Osteocyte (in vitro differentiated cells): ENCODE measurements around the gene ACAP3. TPM values are rescaled to one million over a fixed set of nuclear protein-coding genes. Genes with fewer than 3 reads are reported as not detected.

ENCODE experiments used
- DNase-seq: peaks from one replicate; pipeline ENCODE4 v3.0.0; 2021; ENCODE audit warnings: mixed read lengths; ENCODE audit not compliant: unreplicated experiment; ENCODE audit errors: extremely low spot score
- H3K27ac Mint-ChIP-seq: one replicate; pipeline ENCODE4 v1.8.0; 2021; ENCODE audit warnings: mild to moderate bottlenecking, mixed read lengths; ENCODE audit not compliant: unreplicated experiment
- H3K27me3 Mint-ChIP-seq: one replicate; pipeline ENCODE4 v1.8.0; 2021; ENCODE audit warnings: mixed read lengths; ENCODE audit not compliant: unreplicated experiment
- H3K36me3 Mint-ChIP-seq: one replicate; pipeline ENCODE4 v1.8.0; 2021; ENCODE audit warnings: mixed read lengths; ENCODE audit not compliant: unreplicated experiment
- H3K4me1 Mint-ChIP-seq: one replicate; pipeline ENCODE4 v1.8.0; 2021; ENCODE audit warnings: mixed read lengths; ENCODE audit not compliant: unreplicated experiment
- H3K4me3 Mint-ChIP-seq: one replicate; pipeline ENCODE4 v1.8.0; 2021; ENCODE audit warnings: mild to moderate bottlenecking, moderate library complexity, mixed read lengths; ENCODE audit not compliant: unreplicated experiment
- H3K9me3 Mint-ChIP-seq: one replicate; pipeline ENCODE4 v1.8.0; 2021; ENCODE audit warnings: mixed read lengths; ENCODE audit not compliant: unreplicated experiment
- CTCF ChIP-seq: fragments of 200-600 bp; sonication (generic); IDR thresholded peaks from 2 replicates; pipeline ENCODE4 v1.5.0; 2021; ENCODE audit warnings: antibody characterized with exemption, mild to moderate bottlenecking, moderate library complexity
- total RNA-seq: library from RNA; stranded (reverse); gene quantifications from 2 replicates; pipeline ENCODE4 v1.2.1, GENCODE V29; 2021

ACAP3 gene
- total RNA-seq, 1 donor from 2014 or later: 73.8 TPM

- peak; percentile 28 for TF ChIP-seq CTCF
- peak overlapping the region; percentile 82 for H3K27ac Mint-ChIP-seq
- peaks cover 35% of the 10 kb centered on the region for H3K4me1 Mint-ChIP-seq
- no peaks in the 10 kb centered on the region for H3K9me3 Mint-ChIP-seq
- no peak for DNase-seq
- peaks cover 2% of the 10 kb centered on the region for H3K36me3 Mint-ChIP-seq
- peak overlapping the region; percentile 75 for H3K4me3 Mint-ChIP-seq
- no peaks in the 10 kb centered on the region for H3K27me3 Mint-ChIP-seq
Measured at GRCh38 chr1:1306070-1306660, 1.6 kb downstream of the ACAP3 start.

DNA sequence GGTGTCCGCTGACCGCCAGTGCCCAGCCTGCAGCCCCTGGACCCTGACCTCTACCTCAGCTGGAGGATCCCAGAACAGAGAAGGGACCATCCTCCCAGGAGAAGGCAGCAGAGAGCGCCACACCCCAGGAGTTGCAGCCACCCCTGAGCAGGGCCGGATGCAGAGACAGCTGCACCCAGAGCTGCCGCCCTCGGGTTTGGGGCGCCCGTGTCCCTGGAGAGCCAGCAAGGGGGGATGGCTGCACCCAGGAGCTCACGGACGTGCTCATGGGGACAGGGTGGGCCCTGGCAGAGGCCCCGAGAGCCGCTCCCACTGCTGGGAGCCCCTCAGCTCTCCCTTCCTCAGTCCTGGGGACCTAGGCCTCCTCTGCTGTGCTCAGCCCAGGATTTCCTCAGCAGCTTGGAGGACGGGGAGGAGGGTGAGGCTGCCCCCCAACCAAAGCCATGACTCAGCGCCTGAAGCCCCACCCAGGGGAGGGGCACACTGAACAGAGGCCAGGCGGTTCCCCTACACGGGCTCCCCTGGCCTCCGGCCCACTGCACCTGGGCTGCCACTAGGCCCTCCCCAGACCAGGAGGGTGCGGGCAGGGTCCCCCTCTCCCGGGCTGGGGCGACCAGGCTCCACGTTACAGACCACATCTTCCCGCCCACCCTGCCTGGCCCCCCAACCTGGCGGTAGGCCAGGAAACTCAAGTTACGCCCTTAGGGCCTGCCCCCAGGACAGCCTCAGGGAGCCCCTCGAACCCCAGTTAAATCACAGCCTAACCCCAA, 2.2 kb downstream of the ACAP3 start:
- Mint-ChIP-seq H3K4me3 (peak overlapping the region; percentile 75), H3K36me3 (no peaks in the 10 kb centered on the region), H3K27me3 (no peaks in the 10 kb centered on the region), H3K4me1 (peaks cover 35% of the 10 kb centered on the region), H3K27ac (peak overlapping the region; percentile 82), H3K9me3 (no peaks in the 10 kb centered on the region)
- DNase-seq: no peak
- peak; percentile 10 for TF ChIP-seq CTCF

DNA sequence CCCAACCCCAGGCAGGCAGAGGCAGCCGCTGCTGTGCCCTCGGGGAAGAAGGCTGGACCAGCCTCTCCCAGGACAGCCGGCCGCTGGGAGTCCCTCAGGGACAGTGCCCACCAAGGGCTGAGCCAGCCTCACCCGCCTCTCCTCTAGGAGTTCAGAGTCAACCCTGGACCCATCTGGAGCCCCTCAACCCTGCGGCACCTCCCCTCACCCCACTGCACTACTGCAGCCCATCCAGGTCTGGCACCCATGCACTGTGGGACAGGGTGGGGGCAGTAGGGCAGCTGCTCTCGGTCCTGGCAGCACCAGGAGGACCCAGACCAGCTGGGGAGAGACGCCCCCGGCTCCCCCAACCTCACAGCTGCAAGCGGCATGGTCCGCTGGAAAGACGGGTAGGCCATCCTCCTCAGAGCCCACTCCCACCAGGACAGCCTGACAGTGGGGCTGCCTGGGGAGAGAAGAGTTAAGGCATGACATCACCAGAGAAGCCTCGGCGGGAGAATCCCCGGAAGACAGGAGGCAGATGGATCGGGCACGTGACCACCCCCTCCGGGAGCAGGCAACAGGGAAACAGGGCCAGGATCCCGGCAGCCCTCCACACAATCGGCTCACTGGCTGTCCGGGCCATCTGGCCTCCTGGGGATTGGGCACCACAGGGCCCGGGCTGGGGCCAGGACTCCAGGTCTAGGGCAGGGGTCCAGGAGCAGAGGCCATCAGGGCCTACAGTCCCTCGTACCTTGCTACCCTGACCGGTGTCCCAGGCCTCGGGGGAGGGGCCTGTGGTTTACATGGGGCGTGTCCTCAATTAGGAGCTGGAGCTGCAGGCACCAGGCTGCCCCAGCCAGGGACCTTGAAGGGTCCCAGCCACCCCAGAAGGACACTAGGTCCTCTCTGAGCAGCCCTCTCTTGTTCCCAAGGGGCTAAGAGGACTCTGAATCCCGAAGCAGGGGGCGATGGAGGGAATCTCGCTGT, 3.1 kb downstream of the ACAP3 start:
- TF ChIP-seq CTCF: no peak
- peaks cover 34% of the 10 kb centered on the region for H3K4me1 Mint-ChIP-seq
- H3K27ac Mint-ChIP-seq: peak overlapping the region; percentile 71
- H3K27me3 Mint-ChIP-seq: no peaks in the 10 kb centered on the region
- DNase-seq: no peak
- H3K36me3 Mint-ChIP-seq: no peaks in the 10 kb centered on the region
- no peaks in the 10 kb centered on the region for H3K9me3 Mint-ChIP-seq
- peak overlapping the region; percentile 75 for H3K4me3 Mint-ChIP-seq

GRCh38 chr1:1303736-1304135, 4.0 kb downstream of the ACAP3 start:
- no peak overlapping the region for H3K27ac Mint-ChIP-seq
- DNase-seq: no peak

More at GRCh38 chr1:1303736-1304135, 4.0 kb downstream of the ACAP3 start:
- Mint-ChIP-seq H3K27me3 (no peaks in the 10 kb centered on the region), H3K4me1 (peaks cover 33% of the 10 kb centered on the region), H3K36me3 (no peaks in the 10 kb centered on the region), H3K9me3 (no peaks in the 10 kb centered on the region), H3K4me3 (no peak overlapping the region)
- TF ChIP-seq CTCF: no peak
